SK-N-MC (cell line): ENCODE measurements around the gene NLRP6.
"Not testable (repeated sequence)": the region's sequence is repeated elsewhere in the genome, so short reads cannot be mapped to it uniquely, and the experiment has no call there.

Experiments
- DNase-seq: peaks from one replicate; pipeline ENCODE4 v3.0.0-alpha.2; 2011; ENCODE audit warnings: low read depth, low spot score
- H3K27ac ChIP-seq: fragments of 200-600 bp; sonication (generic); 2 replicates; pipeline ENCODE4 v1.5.1; 2016; ENCODE audit warnings: mixed run types
- H3K36me3 ChIP-seq: fragments of 200-600 bp; sonication (generic); 2 replicates; pipeline ENCODE4 v1.6.1; 2017; ENCODE audit warnings: antibody characterized with exemption, low read length, mixed read lengths; ENCODE audit not compliant: insufficient read depth
- H3K4me3 ChIP-seq: fragments of 200-600 bp; sonication (generic); 2 replicates; pipeline ENCODE4 v1.5.1; 2016
- H3K9ac ChIP-seq: fragments of 200-600 bp; sonication (generic); 2 replicates; pipeline ENCODE4 v1.8.0; 2017; ENCODE audit warnings: mixed run types, mixed read lengths; ENCODE audit not compliant: insufficient read length
- H3K9me3 ChIP-seq: fragments of 200-600 bp; sonication (generic); 2 replicates; pipeline ENCODE4 v1.6.1; 2017; ENCODE audit warnings: low read depth, mild to moderate bottlenecking, antibody characterized with exemption, low read length, moderate library complexity, mixed read lengths
- EZH2 ChIP-seq: fragments of 200-600 bp; sonication (generic); IDR thresholded peaks from one replicate; pipeline ENCODE4 v1.6.1; 2017; ENCODE audit warnings: antibody characterized with exemption
- FOXP2 ChIP-seq: optimal IDR thresholded peaks from 2 replicates; pipeline ENCODE3; 2011; ENCODE audit warnings: mild to moderate bottlenecking, moderate library complexity; ENCODE audit not compliant: insufficient read depth; ENCODE audit errors: extremely low read length, control extremely low read depth
- POLR2AphosphoS5 ChIP-seq: IDR thresholded peaks from 2 replicates; pipeline ENCODE4 v1.6.1; 2012; ENCODE audit warnings: mild to moderate bottlenecking, low read depth, low read length, borderline replicate concordance

The NLRP6 gene

GRCh38 chr11:306645-307371 lies 28.6 kb downstream of the NLRP6 start:
- H3K9me3 ChIP-seq: no peaks in the 10 kb centered on the region
- H3K4me3 ChIP-seq: no peak overlapping the region
- H3K27ac ChIP-seq: no peak overlapping the region
- H3K9ac ChIP-seq: no peak overlapping the region
- TF ChIP-seq FOXP2 (no peak), POLR2AphosphoS5 (no peak)
- H3K36me3 ChIP-seq: no peaks in the 10 kb centered on the region
- DNase-seq: no peak

GRCh38 chr11:307766-308708 lies 29.8 kb downstream of the NLRP6 start, which contains the start of gene IFITM2:
Gene IFITM2 (plus strand): TSS chr11:307816. CDS start chr11:308193, 377 bp downstream.
- not testable (repeated sequence) for H3K27ac ChIP-seq, DNase-seq, H3K4me3 ChIP-seq, H3K9ac ChIP-seq, H3K36me3 ChIP-seq, H3K9me3 ChIP-seq

GRCh38 chr11:308740-309665 lies 30.8 kb downstream of the NLRP6 start:
- not testable (repeated sequence) for DNase-seq, H3K9me3 ChIP-seq, H3K36me3 ChIP-seq, H3K9ac ChIP-seq
- peak overlapping the region; percentile 68; the same call in 1 of the 2 replicates for H3K4me3 ChIP-seq
- H3K27ac ChIP-seq: peak overlapping the region; percentile 29; the same call in 1 of the 2 replicates

- peak overlapping the region; percentile 32 for H3K9ac ChIP-seq
- DNase-seq, H3K9me3 ChIP-seq, H3K36me3 ChIP-seq: not testable (repeated sequence)
- peak overlapping the region; percentile 68 for H3K4me3 ChIP-seq
- H3K27ac ChIP-seq: peak overlapping the region; percentile 29; the same call in 1 of the 2 replicates
These were observed 31.9 kb downstream of the NLRP6 start for GRCh38 chr11:309979-310572.

- not testable (repeated sequence) for H3K4me3 ChIP-seq, H3K27ac ChIP-seq, DNase-seq, H3K9me3 ChIP-seq, H3K36me3 ChIP-seq, H3K9ac ChIP-seq
These were observed 33.0 kb downstream of the NLRP6 start for GRCh38 chr11:311013-311748.

- no peak for DNase-seq
- no peaks in the 10 kb centered on the region for H3K36me3 ChIP-seq
- H3K9ac ChIP-seq: peak overlapping the region; percentile 52
- H3K9me3 ChIP-seq: no peaks in the 10 kb centered on the region
- no peak for TF ChIP-seq EZH2
- H3K27ac ChIP-seq: peak overlapping the region; percentile 94
- H3K4me3 ChIP-seq: no peak overlapping the region; the same call in 1 of the 2 replicates
These were observed 34.0 kb downstream of the NLRP6 start for GRCh38 chr11:312092-312816.

GRCh38 chr11:313304-313786 lies 35.1 kb downstream of the NLRP6 start:
- peak overlapping the region; percentile 52 for H3K9ac ChIP-seq

More at GRCh38 chr11:313304-313786, 35.1 kb downstream of the NLRP6 start:
- H3K4me3 ChIP-seq: peak overlapping the region; percentile 79
- TF ChIP-seq POLR2AphosphoS5 (no peak), EZH2 (no peak), FOXP2 (no peak)
- no peak for DNase-seq
- H3K9me3 ChIP-seq: no peaks in the 10 kb centered on the region
- H3K27ac ChIP-seq: peak overlapping the region; percentile 94
- no peaks in the 10 kb centered on the region for H3K36me3 ChIP-seq
